HG02588 (cell line): Measurements from ENCODE around the gene NEK7.
A peak's percentile ranks its signal among the peaks of the same experiment; 100 is the strongest.

Experiments used
- ATAC-seq: cut with Tn5 transposase; IDR thresholded peaks from one replicate; pipeline ENCODE4 v1.9.1; 2021; ENCODE audit warnings: mild to moderate bottlenecking, moderate library complexity; ENCODE audit not compliant: unreplicated experiment

The NEK7 gene

GRCh38 chr1:198246337-198246736 lies 89.5 kb downstream of the NEK7 start:
- ATAC-seq: no peak

GRCh38 chr1:198253259-198253658 lies 96.5 kb downstream of the NEK7 start:
- peak; percentile 72 for ATAC-seq

GRCh38 chr1:198253668-198254067 lies 96.9 kb downstream of the NEK7 start:
- ATAC-seq: peak; percentile 96

GRCh38 chr1:198254521-198254920 lies 97.7 kb downstream of the NEK7 start:
- ATAC-seq: no peak

- ATAC-seq: no peak
Observed at GRCh38 chr1:198254948-198255347, 98.2 kb downstream of the NEK7 start.

GRCh38 chr1:198255784-198256183 lies 99.0 kb downstream of the NEK7 start:
- ATAC-seq: no peak

- peak; percentile 45 for ATAC-seq
Observed at GRCh38 chr1:198258491-198258890, 101.7 kb downstream of the NEK7 start.

GRCh38 chr1:198259333-198260074 lies 102.7 kb downstream of the NEK7 start:
- ATAC-seq: no peak

- no peak for ATAC-seq
Observed at GRCh38 chr1:198261886-198262285, 105.1 kb downstream of the NEK7 start.

- ATAC-seq: no peak
Observed at GRCh38 chr1:198263186-198263585, 106.4 kb downstream of the NEK7 start.

GRCh38 chr1:198264282-198264681 lies 107.5 kb downstream of the NEK7 start:
- no peak for ATAC-seq

GRCh38 chr1:198265073-198265661 lies 108.4 kb downstream of the NEK7 start:
- no peak for ATAC-seq

- ATAC-seq: no peak
Observed at GRCh38 chr1:198267056-198267455, 110.3 kb downstream of the NEK7 start.

- ATAC-seq: no peak
Observed at GRCh38 chr1:198267921-198268320, 111.1 kb downstream of the NEK7 start.

- ATAC-seq: no peak
Observed at GRCh38 chr1:198268784-198269645, 112.2 kb downstream of the NEK7 start.

GRCh38 chr1:198269646-198269940 lies 112.8 kb downstream of the NEK7 start:
- ATAC-seq: no peak

- ATAC-seq: no peak
Observed at GRCh38 chr1:198270273-198270828, 113.6 kb downstream of the NEK7 start.

- ATAC-seq: no peak
Observed at GRCh38 chr1:198271467-198271866, 114.7 kb downstream of the NEK7 start.

GRCh38 chr1:198272492-198272891 lies 115.7 kb downstream of the NEK7 start:
- no peak for ATAC-seq

- ATAC-seq: no peak
Observed at GRCh38 chr1:198273748-198274295, 117.0 kb downstream of the NEK7 start.

GRCh38 chr1:198275597-198275996 lies 118.8 kb downstream of the NEK7 start:
- ATAC-seq: no peak
